Inflammatory macrophage treated with lipopolysaccharide for 4 hours (primary cell): ENCODE measurements around the gene FAM177A1.
"Not testable (repeated sequence)": the region's sequence is repeated elsewhere in the genome, so short reads cannot be mapped to it uniquely, and the experiment has no call there.

Source experiments
- DNase-seq: peaks from one replicate; pipeline ENCODE4 v3.0.0-alpha.2; 2020

The FAM177A1 gene

GRCh38 chr14:35046048-35046750 lies at the start of gene FAM177A1:
FAM177A1 (plus strand) TSS chr14:35046272; CDS start chr14:35046464, 192 bp downstream.
- peak; percentile 99 for DNase-seq

DNA sequence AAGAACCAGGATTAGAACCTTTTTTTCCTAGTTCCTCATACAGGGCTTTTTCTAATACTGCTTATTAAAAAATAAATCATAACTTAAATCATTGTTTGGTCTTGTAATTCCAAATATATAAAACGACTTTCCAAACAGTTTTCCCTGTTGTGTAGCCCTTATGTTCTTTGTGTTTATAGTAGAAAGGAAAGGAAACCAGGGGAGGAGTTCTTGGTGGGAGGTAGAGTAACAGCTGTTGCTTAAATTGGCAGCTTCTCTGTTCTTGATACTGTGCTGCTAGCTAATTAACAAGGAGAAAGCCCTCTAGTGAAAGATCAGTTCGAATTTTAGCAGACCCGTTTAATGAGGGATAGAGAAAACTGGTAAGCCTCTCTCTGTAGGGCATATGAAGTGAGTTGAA lies 48.3 kb upstream of the FAM177A1 start:
- DNase-seq = no peak

DNA sequence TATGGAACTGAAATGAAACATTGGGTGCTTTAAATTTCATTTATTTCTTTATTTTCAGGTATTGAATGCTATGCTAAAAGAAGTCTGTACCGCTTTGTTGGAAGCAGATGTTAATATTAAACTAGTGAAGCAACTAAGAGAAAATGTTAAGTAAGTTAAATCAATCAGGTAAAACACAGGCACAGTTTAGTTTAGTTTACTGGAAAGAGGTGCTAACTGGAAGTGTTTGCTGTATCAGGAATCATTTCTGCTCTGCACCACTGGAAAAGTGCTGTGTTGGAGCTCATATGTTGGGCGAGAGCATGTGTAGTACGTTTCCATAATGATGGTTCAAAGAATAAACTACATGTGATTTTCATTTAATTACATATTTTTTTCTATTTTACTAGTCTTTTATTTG lies 46.6 kb upstream of the FAM177A1 start:
- no peak for DNase-seq

- DNase-seq = no peak
These were observed 44.5 kb upstream of the FAM177A1 start for GRCh38 chr14:35001621-35002020.

GRCh38 chr14:35004839-35005238 lies 41.2 kb upstream of the FAM177A1 start:
- DNase-seq = no peak

DNA sequence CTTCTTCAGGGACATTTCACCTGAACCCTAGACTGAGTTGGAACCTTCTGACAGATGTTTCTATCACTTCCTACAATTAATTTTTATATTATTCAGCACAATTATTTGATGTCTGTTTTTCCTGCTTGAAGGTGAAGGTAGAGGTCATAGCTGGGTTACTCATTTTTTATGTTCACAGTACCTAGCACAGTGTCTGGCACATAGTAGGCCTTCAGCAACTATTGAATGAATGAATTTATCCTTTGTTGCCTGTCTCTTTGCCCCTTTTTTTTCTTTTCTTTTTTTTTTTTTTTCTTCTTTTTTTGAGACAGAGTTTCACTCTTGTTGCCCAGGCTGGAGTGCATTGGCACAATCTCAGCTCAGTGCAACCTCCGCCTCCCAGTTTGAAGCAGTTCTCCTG lies 29.5 kb upstream of the FAM177A1 start:
- DNase-seq = no peak

DNA sequence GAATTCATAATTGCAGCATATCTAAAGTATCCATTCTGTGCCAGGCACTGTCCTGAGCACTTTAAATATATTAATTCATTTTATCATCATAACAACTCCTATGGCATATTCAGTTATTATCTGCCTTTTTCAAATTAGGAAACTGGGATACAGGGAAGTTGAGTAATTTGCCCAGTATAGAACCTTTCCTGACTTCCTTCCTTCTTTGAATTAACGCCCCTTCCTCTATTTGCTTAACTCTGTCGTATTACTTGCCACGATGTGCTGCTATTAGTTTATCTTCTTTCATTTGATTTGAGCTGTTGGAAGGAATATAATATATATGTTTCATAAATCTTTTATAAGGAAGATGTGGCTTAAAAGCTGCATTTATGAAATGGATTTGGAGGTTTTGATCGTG lies 25.4 kb upstream of the FAM177A1 start:
- peak; percentile 7 for DNase-seq

DNA sequence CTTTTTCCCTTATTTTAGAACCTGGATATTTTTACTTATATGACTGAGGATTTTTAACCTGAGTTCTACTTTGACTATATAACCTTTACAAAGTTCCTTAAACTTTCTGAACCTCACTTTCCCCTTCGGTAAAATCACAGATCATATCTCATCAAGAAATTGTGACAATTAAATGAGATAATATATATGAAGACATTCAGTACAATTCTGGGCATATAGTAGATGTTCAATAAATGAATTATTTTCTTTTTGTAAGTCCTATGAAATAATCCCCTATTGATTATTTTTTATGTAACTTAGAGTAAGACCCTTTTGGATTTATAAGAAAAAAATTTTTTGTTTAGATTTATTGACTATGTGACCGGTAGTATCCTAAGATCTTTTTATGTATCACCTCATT lies 17.6 kb upstream of the FAM177A1 start:
- DNase-seq = no peak

DNA sequence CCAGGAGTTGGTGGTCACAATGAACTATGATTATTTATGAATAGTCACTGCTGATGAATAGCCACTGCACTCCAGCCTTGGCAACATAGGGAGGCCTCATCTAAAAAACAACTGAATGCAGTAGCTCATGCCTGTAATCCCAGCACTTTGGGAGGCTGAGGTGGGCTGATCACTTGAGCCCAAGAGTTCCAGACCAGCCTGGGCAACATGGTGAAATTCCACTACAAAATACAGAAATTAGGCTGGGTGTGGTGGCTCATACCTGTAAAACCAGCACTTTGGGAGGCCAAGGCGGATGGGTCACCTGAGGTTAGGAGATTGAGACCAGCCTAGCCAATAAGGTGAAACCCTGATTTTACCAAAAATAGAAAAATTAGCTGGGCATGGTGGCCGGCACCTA lies 13.5 kb upstream of the FAM177A1 start:
- no peak for DNase-seq

GRCh38 chr14:35034440-35034833 lies 11.6 kb upstream of the FAM177A1 start:
- no peak for DNase-seq

DNA sequence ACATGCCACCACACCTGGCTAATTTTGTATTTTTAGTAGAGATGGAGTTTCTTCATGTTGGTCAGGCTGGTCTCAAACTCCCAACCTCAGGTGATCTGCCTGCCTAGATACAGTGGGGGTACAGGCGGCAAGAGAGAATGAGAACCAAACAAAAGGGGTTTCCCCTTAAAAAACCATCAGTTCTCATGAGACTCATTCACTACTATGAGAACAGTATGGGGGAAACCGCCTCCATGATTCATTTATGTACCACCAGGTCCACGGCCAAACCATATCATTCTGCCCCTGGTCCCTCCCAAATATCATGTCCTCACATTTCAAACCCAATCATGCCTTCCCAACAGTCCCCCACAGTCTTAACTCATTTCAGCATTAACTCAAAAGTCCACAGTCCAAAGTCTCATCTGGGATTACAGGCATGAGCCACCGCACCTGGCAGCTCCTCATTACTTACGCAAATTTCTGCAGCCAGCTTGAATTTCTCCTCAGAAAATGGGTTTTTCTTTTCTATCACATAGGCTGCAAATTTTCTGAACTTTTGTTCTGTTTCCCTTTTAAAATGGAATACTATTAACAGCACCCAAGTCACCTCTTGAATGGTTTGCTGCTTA lies 11.0 kb upstream of the FAM177A1 start:
- DNase-seq = not testable (repeated sequence)

- DNase-seq = not testable (repeated sequence)
These were observed 7.8 kb upstream of the FAM177A1 start for GRCh38 chr14:35038312-35038711.

- DNase-seq = no peak
These were observed 3.4 kb upstream of the FAM177A1 start for GRCh38 chr14:35042632-35043031.

DNA sequence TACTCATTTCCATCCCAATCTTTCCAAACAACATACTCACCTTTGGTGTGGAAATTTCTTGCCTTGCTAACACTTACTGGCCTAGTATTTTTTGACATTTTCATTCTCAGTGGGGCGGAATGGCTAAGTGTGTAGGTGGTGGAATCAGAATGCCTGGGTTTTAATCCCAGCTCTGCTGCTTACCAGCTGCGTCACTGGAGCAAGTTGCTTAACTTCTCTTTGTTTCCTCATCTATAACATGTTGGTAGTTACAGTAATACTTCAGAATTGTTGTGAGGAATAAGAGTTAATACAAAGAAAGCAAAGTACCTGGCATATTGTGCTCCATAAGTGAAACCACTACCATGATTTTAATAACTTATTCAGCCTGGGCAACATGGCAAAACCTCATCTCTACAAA lies 3.0 kb upstream of the FAM177A1 start:
- DNase-seq = peak; percentile 38

- peak; percentile 63 for DNase-seq
These were observed 904 bp upstream of the FAM177A1 start for GRCh38 chr14:35044939-35045797.

DNA sequence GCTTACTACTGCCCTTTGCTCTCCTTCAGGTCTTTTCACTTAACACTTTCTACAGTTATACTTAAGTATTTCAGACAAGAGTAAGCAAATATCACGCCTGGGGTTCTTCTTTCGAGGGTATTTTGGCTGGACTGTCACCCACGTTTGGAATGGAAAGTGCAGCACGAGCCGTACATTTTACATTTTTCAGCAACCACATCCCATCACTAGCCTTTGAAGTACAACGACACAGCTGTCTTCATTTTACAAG lies 349 bp upstream of the FAM177A1 start:
- DNase-seq = no peak

GRCh38 chr14:35046751-35047536 lies 872 bp downstream of the FAM177A1 start:
- peak; percentile 38 for DNase-seq

GRCh38 chr14:35047976-35048513 lies 2.0 kb downstream of the FAM177A1 start:
- no peak for DNase-seq

DNA sequence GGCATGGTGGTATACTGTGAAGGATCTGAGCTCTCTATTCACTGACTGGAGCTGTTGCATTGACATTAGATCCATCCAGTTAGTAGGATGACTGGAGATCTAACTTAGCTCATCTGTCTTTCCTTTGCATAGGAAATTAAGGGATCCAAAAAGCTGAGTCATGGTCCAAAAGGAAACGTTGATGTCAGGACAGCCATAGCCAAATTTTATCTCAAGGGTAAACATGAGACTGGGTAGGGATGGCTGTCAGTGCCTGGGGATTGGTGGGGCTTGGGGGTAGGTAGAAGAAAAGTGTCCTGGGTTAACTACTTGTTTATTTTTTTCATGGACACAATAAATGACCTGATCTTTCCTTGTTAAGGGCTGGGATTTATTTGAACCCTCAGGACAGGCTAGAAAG lies 4.6 kb downstream of the FAM177A1 start:
- DNase-seq = peak; percentile 16

DNA sequence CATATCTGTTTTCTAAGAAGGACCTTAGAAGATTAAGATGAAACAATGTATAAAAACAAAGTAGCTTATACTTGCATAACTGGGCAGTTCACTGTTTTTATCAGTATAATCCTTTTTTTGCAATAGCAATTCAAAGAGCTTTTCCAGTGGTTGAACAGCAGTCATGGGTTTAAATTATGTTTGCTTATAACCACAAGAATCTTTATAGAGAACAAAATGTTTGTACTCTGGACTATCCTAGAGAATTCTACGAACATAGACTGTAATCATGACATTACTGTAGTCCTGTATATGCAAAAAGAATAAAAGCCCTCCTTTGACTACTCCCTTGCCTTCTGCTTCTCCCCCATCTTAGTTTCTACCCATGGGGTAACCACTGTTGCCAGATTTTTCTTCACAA lies 5.7 kb downstream of the FAM177A1 start:
- DNase-seq = no peak

DNA sequence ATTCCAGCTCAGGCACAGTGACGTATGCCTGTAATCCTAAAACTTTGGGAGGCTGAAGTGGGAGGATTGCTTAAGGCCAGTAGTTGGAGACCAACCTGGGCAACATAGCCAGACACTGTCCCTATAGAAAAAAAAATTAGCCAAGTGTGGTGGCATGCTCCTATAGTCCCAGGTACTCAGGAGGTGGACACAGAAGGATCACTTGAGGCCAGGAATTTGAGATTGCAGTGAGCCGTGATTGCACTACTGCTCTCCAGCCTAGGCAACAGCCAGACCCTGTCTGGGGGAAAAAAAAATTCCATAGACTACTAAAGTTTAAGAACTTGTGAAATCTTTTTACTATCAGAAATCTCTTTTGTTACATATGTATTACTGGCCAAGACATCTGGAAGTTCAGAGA lies 6.6 kb downstream of the FAM177A1 start:
- DNase-seq = no peak

- not testable (repeated sequence) for DNase-seq
These were observed 15.2 kb downstream of the FAM177A1 start for GRCh38 chr14:35061113-35061791.
